Measurements from ENCODE around the gene VWA2.

DNA sequence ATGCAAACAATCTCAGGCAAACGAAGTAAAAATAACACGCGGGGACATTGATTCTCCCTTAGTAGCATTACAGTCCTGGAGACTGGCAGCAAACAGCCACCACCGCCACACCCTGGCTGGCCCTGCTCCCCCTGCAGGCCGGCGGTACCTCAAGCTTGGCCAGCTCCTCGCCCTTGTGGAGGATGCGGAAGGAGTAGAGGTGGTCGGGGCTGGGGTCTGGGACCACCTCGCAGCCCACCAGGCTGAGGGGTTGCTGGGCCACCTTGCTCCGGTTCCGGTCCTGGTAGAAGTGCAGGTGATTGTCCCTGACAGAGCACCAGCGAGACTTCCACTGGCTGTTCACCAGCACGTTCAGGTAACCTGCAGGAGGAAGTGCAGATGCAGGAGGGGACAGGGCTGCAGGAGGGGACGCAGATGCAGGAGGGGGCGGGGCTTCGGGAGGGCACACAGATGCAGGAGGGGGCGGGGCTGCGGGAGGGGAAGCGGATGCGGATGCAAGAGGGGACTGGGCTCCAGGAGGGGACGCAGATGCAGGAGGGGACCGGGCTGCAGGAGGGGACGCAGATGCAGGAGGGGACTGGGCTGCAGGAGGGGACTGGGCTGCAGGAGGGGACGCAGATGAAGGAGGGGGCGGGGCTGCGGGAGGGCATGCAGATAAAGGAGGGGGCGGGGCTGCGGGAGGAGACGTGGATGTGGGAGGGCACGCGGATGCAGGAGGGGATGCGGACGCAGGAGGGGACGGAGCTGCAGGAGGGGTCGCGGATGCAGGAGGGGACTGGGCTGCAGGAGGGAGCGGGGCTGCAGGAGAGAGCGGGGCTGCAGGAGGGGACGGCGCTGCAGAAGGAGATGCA, 65.7 kb downstream of the VWA2 start:
- no peak for TF ChIP-seq POLR2A (IDR thresholded peaks at IDR 0.05)
- TF ChIP-seq, protein P1, sequence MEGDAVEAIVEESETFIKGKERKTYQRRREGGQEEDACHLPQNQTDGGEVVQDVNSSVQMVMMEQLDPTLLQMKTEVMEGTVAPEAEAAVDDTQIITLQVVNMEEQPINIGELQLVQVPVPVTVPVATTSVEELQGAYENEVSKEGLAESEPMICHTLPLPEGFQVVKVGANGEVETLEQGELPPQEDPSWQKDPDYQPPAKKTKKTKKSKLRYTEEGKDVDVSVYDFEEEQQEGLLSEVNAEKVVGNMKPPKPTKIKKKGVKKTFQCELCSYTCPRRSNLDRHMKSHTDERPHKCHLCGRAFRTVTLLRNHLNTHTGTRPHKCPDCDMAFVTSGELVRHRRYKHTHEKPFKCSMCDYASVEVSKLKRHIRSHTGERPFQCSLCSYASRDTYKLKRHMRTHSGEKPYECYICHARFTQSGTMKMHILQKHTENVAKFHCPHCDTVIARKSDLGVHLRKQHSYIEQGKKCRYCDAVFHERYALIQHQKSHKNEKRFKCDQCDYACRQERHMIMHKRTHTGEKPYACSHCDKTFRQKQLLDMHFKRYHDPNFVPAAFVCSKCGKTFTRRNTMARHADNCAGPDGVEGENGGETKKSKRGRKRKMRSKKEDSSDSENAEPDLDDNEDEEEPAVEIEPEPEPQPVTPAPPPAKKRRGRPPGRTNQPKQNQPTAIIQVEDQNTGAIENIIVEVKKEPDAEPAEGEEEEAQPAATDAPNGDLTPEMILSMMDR (IDR thresholded peaks at IDR 0.05): peak in 4 of 6 experiments; percentile 20 to 55 (median 46)

Data from esophagus squamous epithelium (tissue), 4 donors.